MCF 10A (cell line): ENCODE measurements around the gene EPB41L4A. TPM values are rescaled to one million over a fixed set of nuclear protein-coding genes. Genes with fewer than 3 reads are reported as not detected.

Source experiments
- BruUV-seq: library from RNA; stranded (reverse); fragments of 400-500 nt; replicated peaks from 2 replicates; lab custom pipeline; 2021; lab: Mats Ljungman, UMichigan
- CTCF ChIA-PET: fragments of 300-600 bp; sonication (Branson Sonifier 250); formaldehyde crosslinking; extraction: SDS; loops from one replicate; lab custom pipeline; 2021; ENCODE audit warnings: antibody characterized with exemption, inconsistent platforms; lab: Yijun Ruan, JAX
- POLR2A ChIA-PET: fragments of 300-600, 350-650 bp; sonication (Branson Sonifier 250); formaldehyde crosslinking; extraction: SDS; loops from one replicate; lab custom pipeline; 2020; ENCODE audit warnings: antibody characterized with exemption, inconsistent platforms; lab: Yijun Ruan, JAX
- DNase-seq: peaks from one replicate; pipeline ENCODE4 v3.0.0-alpha.2; 2018; ENCODE audit not compliant: unreplicated experiment
- H3K27ac Mint-ChIP-seq: one replicate; pipeline ENCODE4 v1.8.0; 2022; ENCODE audit warnings: mild to moderate bottlenecking, low read depth, mixed read lengths; ENCODE audit not compliant: unreplicated experiment
- H3K27me3 Mint-ChIP-seq: one replicate; pipeline ENCODE4 v1.8.0; 2022; ENCODE audit warnings: mixed read lengths; ENCODE audit not compliant: insufficient read depth, unreplicated experiment
- H3K36me3 Mint-ChIP-seq: one replicate; pipeline ENCODE4 v1.8.0; 2022; ENCODE audit warnings: mild to moderate bottlenecking, moderate library complexity, mixed read lengths; ENCODE audit not compliant: insufficient read depth, unreplicated experiment
- H3K4me1 Mint-ChIP-seq: one replicate; pipeline ENCODE4 v1.8.0; 2022; ENCODE audit warnings: mixed read lengths; ENCODE audit not compliant: insufficient read depth, unreplicated experiment
- H3K4me3 Mint-ChIP-seq: one replicate; pipeline ENCODE4 v1.8.0; 2022; ENCODE audit warnings: mild to moderate bottlenecking, moderate library complexity, mixed read lengths; ENCODE audit not compliant: unreplicated experiment
- H3K9me3 Mint-ChIP-seq: one replicate; pipeline ENCODE4 v1.8.0; 2022; ENCODE audit warnings: mixed read lengths; ENCODE audit not compliant: unreplicated experiment
- intact Hi-C: fragments of 100-400 bp; cut with micrococcal nuclease; formaldehyde crosslinking; loops from 2 replicates; pipeline ENCODE4 v1.14.1; 2022
- total RNA-seq: library from RNA; stranded (reverse); gene quantifications from 2 replicates; pipeline ENCODE4 v1.2.3, GENCODE V29; 2022
- TF ChIP-seq, protein P1 (sequence below): fragments of 200-600 bp; IDR thresholded peaks from one replicate; pipeline ENCODE4 v1.8.0; 2022; ENCODE audit warnings: antibody characterized with exemption, mild to moderate bottlenecking; ENCODE audit not compliant: unreplicated experiment

Gene EPB41L4A
- total RNA-seq, 1 experiment from 2014 or later = 12.4 TPM

DNA sequence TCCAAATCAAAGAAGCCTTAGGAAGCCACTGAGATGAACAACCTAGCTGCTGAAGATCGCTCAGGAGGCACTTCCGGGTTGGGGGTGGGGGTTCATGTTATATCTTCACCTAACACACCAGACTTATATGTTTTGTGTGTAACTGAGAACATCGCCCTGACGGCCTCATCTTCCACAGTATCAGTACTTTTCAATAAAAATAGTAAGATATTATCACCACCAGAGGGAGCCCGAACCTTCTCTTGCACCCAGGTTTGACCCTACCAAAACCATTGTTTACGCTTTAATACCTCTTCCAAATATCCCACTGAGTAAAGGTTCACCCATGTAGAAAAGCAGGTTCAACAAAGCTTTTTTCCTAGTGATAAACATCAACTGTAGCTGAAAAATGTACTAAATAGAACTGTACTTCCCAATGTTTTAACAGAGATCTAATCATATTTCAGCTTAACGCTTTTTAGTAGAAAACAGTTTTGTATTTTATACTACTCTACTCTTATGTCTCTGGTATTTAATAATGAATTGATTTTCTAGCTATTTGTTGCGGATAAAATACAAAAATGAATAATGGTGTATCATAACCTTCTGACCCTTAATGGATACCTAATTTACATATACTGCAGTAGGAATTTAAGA, 244.0 kb downstream of the EPB41L4A start:
- POLR2A ChIA-PET = interaction anchor here (1.1 to 4.2 kb wide), 4 partner anchors 9 to 249 kb away, joined by 3 to 40 read pairs (median 6); partner anchors contain the start of gene EPB41L4A
- BruUV-seq = no TSS peak
- Mint-ChIP-seq H3K9me3 (no peaks in the 10 kb centered on the region), H3K27me3 (no peaks in the 10 kb centered on the region), H3K4me3 (no peak overlapping the region), H3K27ac (no peak overlapping the region), H3K4me1 (no peaks in the 10 kb centered on the region), H3K36me3 (peaks cover 47% of the 10 kb centered on the region)
- intact Hi-C loops = loop anchor here (1.0 kb wide), 3 partner anchors 35 to 317 kb away; no protein-coding TSS in a partner anchor
- peak; percentile 71 for DNase-seq
- CTCF ChIA-PET = interaction anchor here (0.5 to 9.9 kb wide), 57 partner anchors 9 to 1722 kb away, joined by 3 to 178 read pairs (median 4); partner anchors contain the start of gene EPB41L4A
- TF ChIP-seq, protein P1, sequence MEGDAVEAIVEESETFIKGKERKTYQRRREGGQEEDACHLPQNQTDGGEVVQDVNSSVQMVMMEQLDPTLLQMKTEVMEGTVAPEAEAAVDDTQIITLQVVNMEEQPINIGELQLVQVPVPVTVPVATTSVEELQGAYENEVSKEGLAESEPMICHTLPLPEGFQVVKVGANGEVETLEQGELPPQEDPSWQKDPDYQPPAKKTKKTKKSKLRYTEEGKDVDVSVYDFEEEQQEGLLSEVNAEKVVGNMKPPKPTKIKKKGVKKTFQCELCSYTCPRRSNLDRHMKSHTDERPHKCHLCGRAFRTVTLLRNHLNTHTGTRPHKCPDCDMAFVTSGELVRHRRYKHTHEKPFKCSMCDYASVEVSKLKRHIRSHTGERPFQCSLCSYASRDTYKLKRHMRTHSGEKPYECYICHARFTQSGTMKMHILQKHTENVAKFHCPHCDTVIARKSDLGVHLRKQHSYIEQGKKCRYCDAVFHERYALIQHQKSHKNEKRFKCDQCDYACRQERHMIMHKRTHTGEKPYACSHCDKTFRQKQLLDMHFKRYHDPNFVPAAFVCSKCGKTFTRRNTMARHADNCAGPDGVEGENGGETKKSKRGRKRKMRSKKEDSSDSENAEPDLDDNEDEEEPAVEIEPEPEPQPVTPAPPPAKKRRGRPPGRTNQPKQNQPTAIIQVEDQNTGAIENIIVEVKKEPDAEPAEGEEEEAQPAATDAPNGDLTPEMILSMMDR = peak; percentile 79

DNA sequence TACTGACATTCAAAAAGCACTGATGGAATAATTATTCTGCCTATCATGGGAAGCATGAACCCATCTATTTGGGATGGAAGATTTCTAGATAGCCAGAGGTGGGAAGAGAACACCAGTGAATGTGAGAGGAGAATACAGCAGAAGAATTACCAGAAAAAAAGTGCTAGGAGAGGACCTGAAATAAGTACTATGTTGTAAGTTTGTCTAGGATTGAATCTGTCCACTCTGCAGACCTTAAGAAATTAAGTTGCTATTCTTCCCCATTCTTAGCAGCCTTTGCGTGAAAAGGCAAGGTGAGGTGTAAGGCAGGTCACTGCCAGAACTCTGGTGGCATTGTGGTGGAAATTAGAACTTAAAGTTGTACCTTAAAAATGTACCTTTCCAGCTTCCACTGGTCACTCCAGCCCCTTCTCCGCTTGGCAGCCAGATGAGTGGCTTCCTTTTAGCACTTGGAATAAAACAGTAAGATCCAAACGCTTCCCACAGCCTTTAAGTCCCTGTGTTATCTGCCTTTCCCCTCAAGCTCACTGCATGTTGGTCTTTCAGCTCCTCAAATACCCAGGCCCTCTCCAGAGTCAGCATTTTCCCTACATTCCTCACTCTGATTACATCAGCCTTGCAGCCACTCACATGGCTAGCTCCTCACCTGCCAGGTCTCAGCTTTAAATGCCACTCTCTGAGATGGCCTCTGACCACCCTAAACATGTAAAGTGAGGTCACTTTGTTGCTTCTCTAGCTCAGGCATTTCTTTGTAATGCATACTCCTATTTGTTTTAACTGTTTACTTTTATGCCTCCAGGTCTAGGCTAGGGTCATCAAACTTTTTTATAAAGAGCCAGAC, 253.0 kb downstream of the EPB41L4A start:
- DNase-seq = no peak
- Mint-ChIP-seq H3K27ac (peak overlapping the region; percentile 64), H3K27me3 (no peaks in the 10 kb centered on the region), H3K4me1 (peaks cover 24% of the 10 kb centered on the region), H3K4me3 (no peak overlapping the region), H3K36me3 (peaks cover 96% of the 10 kb centered on the region), H3K9me3 (no peaks in the 10 kb centered on the region)
- intact Hi-C loops = no loop called here
- POLR2A ChIA-PET = interaction anchor here (0.8 to 1.6 kb wide), 7 partner anchors 17 to 347 kb away, joined by 3 to 4 read pairs (median 3); no protein-coding TSS in a partner anchor
- TF ChIP-seq, protein P1 = no peak
- CTCF ChIA-PET = interaction anchor here (0.6 to 9.2 kb wide), 8 partner anchors 10 to 635 kb away, joined by 3 to 77 read pairs (median 4); partner anchors contain the start of gene EPB41L4A
- no TSS peak for BruUV-seq

DNA sequence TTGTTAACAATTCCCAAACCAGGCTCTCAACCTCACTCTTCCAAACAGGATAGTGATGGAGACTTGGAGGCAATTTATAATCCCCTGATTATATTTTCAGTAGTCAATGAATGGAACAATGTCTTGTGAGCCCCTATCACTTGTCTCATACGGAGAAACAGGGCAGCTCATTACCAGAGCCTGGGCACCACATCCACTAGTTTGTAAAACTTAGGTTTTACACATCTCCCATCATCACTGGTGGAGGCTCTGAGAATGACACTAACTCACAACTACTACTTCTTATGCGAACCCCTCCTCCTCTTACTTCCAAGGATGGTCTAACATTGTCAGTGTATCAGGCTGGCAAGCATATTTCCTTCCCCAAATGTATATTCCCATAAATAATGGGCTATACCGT, 253.7 kb downstream of the EPB41L4A start:
- ChIA-PET POLR2A (interaction anchor here (0.6 to 1.1 kb wide), 5 partner anchors 12 to 362 kb away, joined by 3 to 4 read pairs (median 3); no protein-coding TSS in a partner anchor), CTCF (interaction anchor here (0.6 to 9.2 kb wide), 5 partner anchors 10 to 634 kb away, joined by 3 to 77 read pairs (median 4); partner anchors contain the start of gene EPB41L4A)
- no peak overlapping the region for H3K4me3 Mint-ChIP-seq
- TF ChIP-seq, protein P1 = no peak
- intact Hi-C loops = no loop called here
- peaks cover 28% of the 10 kb centered on the region for H3K4me1 Mint-ChIP-seq
- H3K27me3 Mint-ChIP-seq = no peaks in the 10 kb centered on the region
- H3K9me3 Mint-ChIP-seq = no peaks in the 10 kb centered on the region
- no TSS peak for BruUV-seq
- peaks cover 97% of the 10 kb centered on the region for H3K36me3 Mint-ChIP-seq
- DNase-seq = no peak
- H3K27ac Mint-ChIP-seq = no peak overlapping the region
